Measurements from ENCODE around the gene CAMTA2.

The CAMTA2 gene

DNA sequence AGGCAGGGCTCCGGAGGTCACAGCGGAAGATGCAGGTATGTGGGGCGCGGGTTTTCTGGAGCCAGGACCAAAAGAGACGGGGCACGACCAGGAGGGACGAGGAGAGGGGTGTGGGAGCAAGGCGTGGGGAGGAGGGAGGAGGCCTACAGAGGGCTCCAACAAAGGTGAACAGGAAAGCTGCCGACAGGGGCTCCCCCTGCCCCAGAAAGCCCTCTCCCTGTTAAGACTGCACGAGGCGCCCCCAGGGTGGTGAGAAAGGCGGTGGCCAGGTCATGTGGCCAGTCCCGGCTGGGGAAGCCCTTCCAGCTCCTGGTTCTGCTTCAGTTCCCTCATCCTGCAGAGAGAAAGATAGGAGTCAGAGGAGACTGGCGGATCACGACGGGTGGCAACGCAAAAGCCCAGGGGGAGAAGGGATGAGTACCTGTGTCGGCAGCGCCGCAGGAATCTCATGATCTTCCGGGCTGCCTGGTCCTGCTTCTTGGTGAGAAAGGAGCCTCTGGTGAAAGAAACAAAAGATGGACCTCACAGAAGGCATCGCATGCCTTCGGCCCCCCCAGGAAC, 18.9 kb downstream of the CAMTA2 start:
- DNase-seq, result peak in 3 of 4 experiments; percentile 35 to 69 (median 52)

DNA sequence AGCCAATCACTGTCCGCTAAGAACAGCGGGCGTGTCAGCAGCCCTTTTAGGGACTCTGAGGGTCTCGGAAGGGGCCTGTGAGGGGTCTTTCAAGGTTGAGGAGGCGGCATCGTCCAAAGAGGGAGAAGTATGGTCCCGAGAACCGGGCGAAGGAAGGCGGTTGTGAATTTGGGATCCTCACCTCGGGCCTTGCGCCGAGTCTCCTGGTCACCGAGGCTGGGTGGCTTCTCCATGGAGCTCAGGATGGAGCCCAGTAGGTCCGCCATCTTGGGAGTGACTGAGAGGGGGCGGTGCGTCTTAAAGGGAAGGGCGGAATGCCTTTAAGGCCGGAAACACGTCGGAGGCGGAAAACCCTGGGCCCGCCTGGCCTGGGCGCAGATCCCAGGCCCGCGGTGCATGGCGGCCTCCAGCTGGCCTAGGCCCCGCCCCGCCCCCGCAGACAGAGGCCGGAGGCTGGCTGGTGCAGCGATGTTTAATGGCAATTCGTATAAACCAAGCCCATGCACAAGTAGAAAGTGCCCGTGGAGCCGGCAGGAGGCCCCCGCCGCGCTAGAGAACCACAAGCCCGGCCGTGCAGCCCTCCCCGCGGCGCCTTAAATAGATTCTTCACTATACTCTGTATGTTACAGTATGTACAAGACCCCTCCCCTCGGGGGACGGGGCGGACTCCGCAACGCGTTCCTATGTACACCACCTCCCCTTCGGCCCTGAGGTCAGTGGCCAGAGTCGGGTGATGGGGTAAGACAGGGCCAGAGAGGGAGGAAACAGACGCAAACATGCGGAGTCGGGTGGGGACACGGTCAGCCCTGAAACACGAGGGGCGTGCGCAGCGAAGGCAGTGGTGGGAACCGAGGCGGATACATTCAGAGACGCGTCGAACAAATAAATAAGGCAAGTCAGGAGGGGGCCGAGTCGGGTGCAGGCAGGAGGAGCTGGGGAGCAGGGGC, 19.7 kb downstream of the CAMTA2 start, which contains the start of gene SPAG7:
Gene SPAG7, minus strand, starts transcription at position 279 of the 947 bp plus-strand sequence. Its CDS starts 13 bp downstream, at position 266.
- peak; percentile 97 to 98 (median 98) for DNase-seq

GRCh38 chr17:4966844-4967538, 20.5 kb downstream of the CAMTA2 start:
- DNase-seq, result peak; percentile 98 to 100 (median 98)

DNA sequence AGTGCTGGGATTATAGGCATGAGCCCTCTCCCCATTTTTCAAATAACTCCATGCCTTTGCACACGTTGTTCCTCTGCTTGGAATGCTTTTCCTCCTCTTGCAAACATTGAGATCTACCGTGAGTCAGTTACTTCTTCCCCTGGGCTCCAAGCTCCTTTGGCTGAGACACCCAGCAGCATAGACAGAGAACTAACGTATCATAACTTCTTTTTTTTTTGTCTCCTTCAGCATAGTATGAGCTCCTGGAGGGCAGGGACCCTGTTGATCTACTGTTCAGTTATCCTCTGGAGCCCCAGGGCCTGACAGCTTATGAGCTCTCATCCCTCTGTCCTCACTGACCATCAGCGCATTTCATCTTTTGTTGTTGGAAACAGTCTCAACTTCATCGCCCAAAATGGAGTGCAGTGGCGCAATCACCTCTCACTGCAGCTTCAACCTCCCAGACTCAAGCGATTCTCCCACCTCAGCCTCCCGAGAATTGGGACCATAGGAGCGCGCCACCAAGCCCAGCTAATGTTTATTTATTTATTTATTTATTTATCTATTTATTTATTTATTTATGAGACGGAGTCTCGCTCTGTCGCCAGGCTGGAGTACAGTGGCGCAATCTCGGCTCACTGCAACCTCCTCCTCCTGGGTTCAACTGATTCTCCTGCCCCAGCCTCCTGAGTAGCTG, 22.0 kb downstream of the CAMTA2 start:
- no peak for DNase-seq

DNA sequence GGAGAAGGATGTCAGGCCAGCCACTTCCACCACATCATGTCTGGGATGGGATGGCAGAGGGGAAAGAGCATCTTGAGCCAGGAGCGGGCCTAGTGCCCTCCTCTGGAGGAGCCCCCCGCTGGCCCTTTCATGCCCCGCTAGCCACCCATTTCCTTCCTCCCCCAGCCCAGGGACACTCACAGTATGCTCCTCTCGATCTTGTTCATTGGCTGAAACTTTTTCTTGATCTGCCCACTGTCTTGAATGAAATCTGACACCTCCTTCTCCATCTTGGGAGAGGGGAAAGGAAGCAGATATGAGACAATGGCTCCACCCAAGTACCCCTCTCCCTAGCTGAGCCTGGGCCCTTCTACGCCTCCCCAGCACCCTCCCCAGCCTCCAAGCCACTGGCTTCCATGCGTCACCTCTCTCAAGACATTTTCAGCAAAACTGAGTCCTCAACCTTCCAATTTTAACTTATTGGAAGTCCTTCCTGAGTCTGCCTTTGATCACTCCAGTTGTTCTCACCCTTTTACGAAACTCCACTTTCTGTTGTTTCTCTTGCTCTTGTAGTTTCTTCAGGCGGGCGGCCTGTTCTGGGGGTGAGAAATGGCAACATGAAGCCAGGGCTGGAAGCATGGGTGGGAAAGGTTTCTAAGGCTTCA, 27.1 kb downstream of the CAMTA2 start:
- no peak for DNase-seq

DNA sequence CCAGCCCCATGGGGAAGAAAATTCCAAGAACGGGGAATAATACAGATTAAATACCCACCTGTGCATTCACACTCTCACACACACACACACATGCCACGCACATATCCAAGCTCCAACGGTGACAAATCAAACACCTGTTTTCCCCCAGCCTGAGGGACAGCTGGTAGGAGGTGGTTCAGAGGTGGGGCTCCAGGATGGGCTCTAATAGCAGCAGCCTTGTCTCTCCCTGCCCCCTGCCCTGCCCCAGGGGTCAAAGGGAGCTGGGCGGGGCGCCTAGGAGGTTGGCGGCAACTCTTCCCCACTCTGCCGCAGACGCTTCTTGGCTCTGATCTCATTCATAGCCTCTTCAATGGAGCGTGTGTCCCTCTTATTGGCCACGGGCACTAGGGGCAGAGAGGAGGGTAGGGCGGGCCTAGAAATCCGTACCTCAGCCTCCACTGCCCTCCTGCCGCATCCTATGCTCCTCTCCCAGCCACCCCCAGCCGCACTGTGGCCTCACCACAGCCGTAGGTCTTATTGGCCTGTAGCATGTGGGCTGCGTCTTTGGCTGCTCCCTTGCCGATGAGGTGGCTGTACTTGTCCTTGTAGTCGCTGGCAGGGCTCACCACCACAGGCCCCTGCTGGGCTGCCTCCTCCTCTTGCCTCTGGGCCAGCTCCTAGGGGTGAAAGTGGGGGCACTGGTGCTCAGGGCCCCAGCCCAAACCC, 28.1 kb downstream of the CAMTA2 start:
- DNase-seq, result no peak

- no peak for DNase-seq
These were observed 29.4 kb downstream of the CAMTA2 start for GRCh38 chr17:4958102-4958501.

DNA sequence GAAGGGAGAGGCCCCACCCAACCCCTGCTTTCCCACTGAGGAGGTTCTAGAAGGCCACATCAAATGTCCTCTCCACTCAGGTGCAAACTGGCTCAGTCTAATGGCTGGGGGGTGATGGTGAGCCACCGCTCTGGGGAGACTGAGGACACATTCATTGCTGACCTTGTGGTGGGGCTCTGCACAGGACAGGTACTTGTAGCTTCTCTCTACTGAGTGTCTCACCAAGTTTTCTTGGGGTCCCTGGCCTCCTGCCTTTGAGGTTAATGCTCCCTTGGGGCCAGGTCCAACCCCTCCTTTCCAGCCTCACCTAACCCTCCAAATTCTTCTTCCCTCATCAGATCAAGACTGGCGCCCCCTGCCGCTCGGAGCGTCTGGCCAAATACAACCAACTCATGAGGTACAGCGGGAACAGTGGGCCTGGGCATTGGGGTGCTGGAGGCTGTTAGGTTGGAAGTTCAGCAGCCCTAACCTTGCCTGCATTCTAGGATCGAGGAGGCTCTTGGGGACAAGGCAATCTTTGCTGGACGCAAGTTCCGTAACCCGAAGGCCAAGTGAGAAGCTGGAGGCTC, 30.9 kb downstream of the CAMTA2 start:
- DNase-seq, result peak; percentile 30 to 70 (median 41)

DNA sequence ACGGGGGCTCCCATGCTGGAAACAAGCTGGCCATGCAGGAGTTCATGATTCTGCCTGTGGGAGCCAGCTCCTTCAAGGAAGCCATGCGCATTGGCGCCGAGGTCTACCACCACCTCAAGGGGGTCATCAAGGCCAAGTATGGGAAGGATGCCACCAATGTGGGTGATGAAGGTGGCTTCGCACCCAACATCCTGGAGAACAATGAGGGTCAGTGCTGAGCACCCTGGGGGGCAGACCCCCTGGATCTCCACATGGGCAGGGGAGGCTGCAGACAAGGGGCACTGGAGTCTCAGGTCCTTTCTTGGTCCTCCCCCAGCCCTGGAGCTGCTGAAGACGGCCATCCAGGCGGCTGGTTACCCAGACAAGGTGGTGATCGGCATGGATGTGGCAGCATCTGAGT, 32.4 kb downstream of the CAMTA2 start:
- no peak for DNase-seq

DNA sequence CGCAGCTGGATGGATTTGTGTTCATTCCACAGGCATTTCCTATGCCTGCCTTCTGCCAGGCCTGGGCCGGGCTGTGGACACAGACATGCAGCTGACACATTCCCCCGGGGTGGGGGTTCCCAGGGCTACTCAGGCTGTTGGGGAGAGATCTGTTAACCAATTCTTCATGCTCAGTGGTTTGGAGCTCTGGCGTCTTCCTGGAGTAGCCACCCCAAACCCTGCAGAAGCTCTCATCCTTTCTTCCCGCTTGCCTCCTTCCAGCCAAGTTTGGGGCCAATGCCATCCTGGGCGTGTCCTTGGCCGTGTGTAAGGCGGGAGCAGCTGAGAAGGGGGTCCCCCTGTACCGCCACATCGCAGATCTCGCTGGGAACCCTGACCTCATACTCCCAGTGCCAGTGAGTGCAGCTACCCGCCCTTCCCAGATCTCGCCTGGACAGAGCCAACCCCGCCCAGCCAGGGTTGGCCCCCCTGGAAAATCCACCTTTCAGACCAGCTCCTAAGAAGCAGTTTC, 34.0 kb downstream of the CAMTA2 start:
- DNase-seq, result no peak

- no peak for DNase-seq
These were observed 36.0 kb downstream of the CAMTA2 start for GRCh38 chr17:4951486-4951885.

DNA sequence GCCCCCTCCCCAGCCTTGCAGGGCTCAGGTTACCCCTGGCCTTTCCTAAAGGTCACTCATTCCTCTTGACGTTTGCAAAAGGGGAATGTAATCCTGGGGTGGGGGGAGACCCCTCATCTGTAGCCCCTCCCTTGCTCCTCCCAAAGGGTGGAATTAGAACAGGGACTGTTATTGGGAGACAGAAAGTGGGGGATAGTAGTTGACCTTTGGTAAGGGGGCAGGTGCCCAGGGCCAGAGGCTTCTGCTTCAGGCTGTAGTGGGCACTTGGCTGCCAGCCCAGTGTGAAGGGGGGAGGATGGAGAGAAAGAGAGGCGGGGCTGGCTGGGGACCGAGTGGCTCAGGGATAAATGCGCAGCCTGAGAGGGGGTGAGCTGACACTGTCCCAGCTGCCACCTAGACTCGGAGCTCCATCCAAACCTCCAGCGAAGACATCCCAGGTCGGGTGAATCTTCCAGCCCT, 36.7 kb downstream of the CAMTA2 start, which contains the start of gene ENO3:
Gene ENO3, plus strand, starts transcription at position 374 of the 459 bp plus-strand sequence. CDS start 711 bp downstream, outside the sequence.
- no peak for DNase-seq

DNA sequence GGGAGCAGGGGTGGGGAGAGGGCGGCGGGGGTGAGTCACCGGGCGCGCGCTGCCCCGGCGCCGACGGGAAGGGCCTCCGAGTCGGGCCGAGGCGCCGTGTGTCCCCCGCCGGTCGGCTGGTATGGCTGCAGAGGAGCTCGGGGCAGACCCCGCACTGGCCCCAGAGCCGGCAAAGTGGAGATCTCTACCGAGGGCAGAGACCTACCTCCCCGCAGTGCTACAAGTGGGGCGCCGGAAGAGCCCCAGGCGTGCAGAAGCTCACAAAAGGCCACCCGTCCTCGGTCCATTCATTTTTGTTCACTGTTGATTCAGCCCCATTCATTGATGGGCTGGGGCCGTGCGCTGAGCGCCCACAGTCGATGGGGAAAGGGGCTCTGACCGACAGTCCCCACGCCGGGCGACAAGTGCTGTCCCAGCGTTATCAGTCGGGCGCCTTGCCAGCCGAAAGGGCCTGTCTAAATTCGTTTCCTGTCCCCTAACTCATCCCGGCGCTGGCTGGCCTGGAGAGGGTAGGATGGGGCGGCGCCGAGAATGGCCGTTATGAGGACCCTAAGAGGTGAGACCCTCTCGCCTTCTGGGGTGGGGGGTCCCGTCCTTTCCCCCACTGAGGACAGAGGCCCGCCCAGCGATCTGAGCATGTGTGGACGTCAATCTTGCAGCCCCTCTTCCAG, 37.3 kb downstream of the CAMTA2 start:
- DNase-seq, result peak; percentile 62 to 85 (median 65)

DNA sequence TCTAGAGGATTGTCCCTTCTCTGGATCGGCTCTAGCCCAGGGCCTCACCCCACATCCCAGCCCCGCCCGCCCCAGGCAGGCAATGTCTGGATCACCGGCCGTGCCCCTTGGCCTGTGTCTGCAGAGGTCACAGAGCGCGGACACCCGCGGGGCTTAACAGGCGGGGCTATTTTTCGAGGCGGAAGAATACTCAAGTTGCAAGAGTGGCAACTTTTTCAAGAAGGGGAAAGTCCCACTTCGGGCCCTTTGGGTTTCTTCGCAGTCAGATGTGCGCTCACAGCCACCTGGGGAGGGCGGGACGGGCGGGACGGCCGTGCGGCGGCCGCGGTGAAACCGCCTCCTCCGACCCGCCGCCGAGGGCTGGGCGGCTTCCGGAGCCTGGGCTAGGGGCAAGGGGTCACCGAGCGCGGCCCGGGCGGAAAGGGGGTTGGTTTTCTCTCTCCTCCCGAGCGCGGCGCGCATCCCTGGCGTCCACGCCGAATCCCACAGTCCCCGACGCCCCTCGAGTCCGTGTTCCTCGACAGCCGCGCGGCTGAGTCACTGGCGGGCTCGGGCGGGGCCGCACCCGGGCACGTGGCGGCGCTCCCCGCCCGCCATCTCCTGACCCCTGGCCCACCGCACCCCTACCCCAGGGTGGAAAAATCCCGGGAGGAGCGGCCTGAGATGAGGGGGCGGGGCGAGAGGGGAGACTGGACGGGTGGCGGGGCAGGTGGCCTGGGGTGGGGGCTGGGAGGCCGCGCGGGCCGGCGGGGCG, 38.0 kb downstream of the CAMTA2 start:
- peak; percentile 77 to 92 (median 89) for DNase-seq

DNA sequence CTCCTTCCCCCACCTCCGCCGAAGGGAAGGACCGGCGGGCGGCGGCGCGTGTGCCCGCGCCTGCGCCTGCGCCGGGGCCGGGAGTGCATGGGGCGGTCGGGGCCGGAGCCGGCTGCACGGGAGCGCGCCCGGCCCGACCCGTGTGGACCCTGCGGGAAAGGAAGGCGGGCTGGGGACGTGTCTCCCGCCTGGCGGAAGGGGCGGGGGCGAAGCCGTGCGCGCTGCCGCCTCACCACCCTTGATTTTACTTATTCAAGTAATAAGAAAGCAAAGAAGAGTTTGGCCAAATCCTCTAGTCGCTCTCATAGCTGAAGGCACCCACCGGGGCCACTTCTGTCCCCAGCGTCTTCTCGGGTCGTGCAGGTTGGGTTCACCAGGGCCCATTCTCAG, 38.5 kb downstream of the CAMTA2 start:
- DNase-seq, result peak; percentile 95 to 98 (median 96)

DNA sequence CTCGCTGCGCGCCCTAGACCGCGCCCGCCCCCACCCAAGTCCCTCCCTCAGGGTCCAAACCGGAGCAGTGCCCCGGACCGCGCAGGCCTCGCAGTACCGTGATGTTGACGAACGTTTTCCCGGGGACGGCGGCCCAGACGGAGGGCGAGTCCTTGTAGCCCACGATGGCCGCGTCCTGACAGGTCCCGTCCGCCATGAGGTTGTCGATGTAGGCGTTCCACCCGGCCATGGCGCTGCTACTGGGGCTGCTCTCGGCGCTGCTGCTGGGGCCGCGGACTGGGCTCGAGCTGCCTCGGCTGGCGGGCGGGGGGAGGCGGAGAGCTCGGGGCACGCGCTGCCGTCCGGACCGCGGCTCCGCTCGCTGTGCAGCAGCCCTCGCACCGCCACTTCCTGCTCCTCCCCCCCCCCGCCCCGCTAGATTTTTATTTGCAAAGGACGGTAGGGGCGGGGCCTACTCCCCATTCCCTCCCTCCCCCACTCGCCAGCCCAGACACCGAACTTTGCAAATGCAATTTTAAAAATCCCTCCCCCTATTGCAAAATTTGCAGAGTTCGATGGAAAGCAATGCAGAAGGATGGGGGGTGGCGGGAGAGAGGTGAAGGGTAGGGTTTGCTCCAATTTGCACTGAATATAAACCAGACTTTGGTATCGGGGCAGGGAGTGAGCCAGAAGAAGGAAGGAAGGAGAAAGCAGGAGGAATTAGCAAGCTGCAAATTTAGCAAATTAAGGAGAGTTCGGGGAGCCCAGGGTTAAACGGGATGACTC, 39.1 kb downstream of the CAMTA2 start, which contains the start of gene PFN1:
Gene PFN1, minus strand, starts transcription at position 365 of the 765 bp plus-strand sequence. Its CDS starts 136 bp downstream, at position 229.
- peak; percentile 92 to 98 (median 96) for DNase-seq

DNA sequence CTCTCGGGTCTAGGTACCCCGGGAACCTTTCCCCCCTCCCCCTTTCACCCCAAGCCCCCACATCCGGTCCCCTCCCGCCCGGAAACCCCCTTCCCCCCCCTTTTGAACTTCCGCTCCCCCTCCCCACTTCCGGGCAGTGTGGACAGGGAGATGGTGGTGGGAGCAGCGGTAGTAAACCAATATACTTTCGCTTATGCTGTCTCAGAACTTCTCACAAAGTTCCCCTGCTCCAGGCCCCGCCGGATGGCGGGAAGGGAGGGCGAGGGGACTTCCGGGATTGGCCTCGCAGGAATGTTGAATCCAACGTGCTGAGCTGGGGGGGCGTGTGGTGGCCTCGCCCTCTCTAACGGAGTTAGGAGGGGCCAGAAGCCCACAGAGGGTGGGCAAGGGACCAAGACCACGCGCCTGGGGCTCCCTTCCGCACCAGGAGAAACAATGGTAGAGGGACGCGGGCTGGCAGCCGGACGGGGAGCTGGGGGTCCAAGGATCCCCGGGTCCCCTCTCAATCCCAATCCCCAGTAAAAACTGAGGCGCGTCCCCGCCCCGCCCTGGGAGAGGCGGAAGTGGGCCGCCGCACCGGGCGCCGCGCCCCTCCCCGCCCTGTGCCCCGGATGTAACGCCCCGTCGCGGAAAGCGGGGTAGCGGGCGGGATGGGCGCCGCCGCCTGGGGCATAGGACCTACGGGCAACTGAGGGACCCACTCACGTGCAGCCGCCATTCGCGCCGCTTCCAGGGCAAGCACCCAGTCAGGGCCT, 39.9 kb downstream of the CAMTA2 start:
- peak; percentile 60 to 87 (median 75) for DNase-seq
